Upper lobe of left lung (tissue), 6 donors: Measurements from ENCODE around the gene HMGB3. TPM values are rescaled to one million over a fixed set of nuclear protein-coding genes. Genes with fewer than 3 reads are reported as not detected.

Experiments used
- ATAC-seq, 2 donors: fragments of 200-7000 bp; cut with Tn5 transposase; one replicate each; pipeline ENCODE4 v1.9.1; 2022; ENCODE audit warnings: mild to moderate bottlenecking in 2 of 2, moderate library complexity in 2 of 2; ENCODE audit not compliant: low FRiP score in 2 of 2
- DNase-seq, 2 donors: peaks; one replicate each; pipeline ENCODE4 v3.0.0-alpha.2; 2019 to 2020
- H3K27ac ChIP-seq, 4 donors: fragments of 200-600 bp; sonication (generic); one replicate each; pipeline ENCODE4 v1.5.1; 2016 to 2019
- H3K27me3 ChIP-seq, 4 donors: fragments of 200-600 bp; sonication (generic); one replicate each; pipeline ENCODE4 v1.5.1; 2017 to 2019
- H3K36me3 ChIP-seq, 4 donors: fragments of 200-600 bp; sonication (generic); one replicate each; pipeline ENCODE4 v1.5.1; 2016 to 2019
- H3K4me1 ChIP-seq, 4 donors: fragments of 200-600 bp; sonication (generic); one replicate each; pipeline ENCODE4 v1.5.1; 2018 to 2019
- H3K4me3 ChIP-seq, 4 donors: fragments of 200-600 bp; sonication (generic); one replicate each; pipeline ENCODE4 v1.5.1; 2017 to 2019; ENCODE audit warnings: mild to moderate bottlenecking in 2 of 4, moderate library complexity in 1 of 4
- H3K9me3 ChIP-seq, 4 donors: fragments of 200-600 bp; sonication (generic); one replicate each; pipeline ENCODE4 v1.5.1; 2018 to 2019
- EP300 ChIP-seq, 4 donors: sonication (generic); formaldehyde crosslinking; IDR thresholded peaks; one replicate each; pipeline ENCODE4 v1.5.1; 2017; ENCODE audit warnings: antibody characterized with exemption in 4 of 4, control low read depth in 2 of 4
- POLR2A ChIP-seq, 4 donors: fragments of 450-650 bp; IDR thresholded peaks; one replicate each; pipeline ENCODE4 v1.5.1; 2016 to 2017; ENCODE audit warnings: antibody characterized with exemption in 4 of 4, mild to moderate bottlenecking in 2 of 4
- POLR2AphosphoS5 ChIP-seq, 2 donors: sonication (generic); formaldehyde crosslinking; IDR thresholded peaks; one replicate each; pipeline ENCODE4 v1.5.1; 2017; ENCODE audit warnings: antibody characterized with exemption in 2 of 2
- WGBS, 2 donors: methylation state at CpG; one replicate each; pipeline ENCODE4 v1.1.5; 2017 to 2018; 5-methylcytosine and 5-hydroxymethylcytosine counted together
- small RNA-seq, 4 donors: library from RNA; depleted of rRNA; stranded (forward); fragments of <200 nt; gene quantifications; one replicate each; pipeline ENCODE3, GENCODE V24; 2016
- total RNA-seq, 6 donors: library from RNA; depleted of rRNA in 4 of 6; stranded (reverse); fragments of >200 nt in 4 of 6; gene quantifications; one replicate each; pipeline versions ENCODE4 v1.1.0 to v1.2.1, GENCODE V29; 2016 to 2021
- TF ChIP-seq, protein P1 (sequence below), 6 experiments: fragments of 450-650 bp in 4 of 6; fragments of 200-600 bp in 2 of 6; sonication (generic) in 2 of 6; IDR thresholded peaks; one replicate each; pipeline ENCODE4 v1.5.1; 2016 to 2019; ENCODE audit warnings: antibody characterized with exemption in 6 of 6
- donor health status: DM: no; HTN: no; CAD: no; lungs with moderate emphysema.
- donor health status: DM: no; HTN: yes; CAD: no; lungs with severe emphysema.

The HMGB3 gene
- total RNA-seq, 6 donors from 2014 or later = 8.1 to 21.5 (median 18.5) TPM

DNA sequence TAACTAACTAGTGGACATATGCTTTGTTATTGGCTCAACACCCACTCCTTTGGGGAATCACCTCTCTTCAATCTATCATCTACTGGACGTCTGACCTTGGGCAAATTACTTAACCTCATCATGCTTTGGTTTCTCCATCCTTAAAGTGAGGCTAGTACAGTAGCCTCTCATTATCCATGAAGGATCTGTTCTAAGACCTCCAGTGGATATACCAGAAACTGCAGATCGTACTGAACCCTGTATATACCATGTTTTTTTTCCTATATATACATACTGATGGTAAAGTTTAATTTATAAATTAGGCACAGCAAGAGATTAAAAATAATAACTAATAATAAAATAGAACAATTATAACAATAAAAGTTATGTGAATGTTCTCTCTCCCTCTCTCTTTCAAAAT, 56.2 kb downstream of the HMGB3 start:
- Histone ChIP-seq H3K27ac (no peak overlapping the region), H3K4me1 (no peaks in the 10 kb centered on the region), H3K9me3 (no peaks in the 10 kb centered on the region), H3K36me3 (no peaks in the 10 kb centered on the region), H3K27me3 (no peaks in the 10 kb centered on the region), H3K4me3 (no peak overlapping the region)
- no peak for ATAC-seq
- WGBS, 2 donors = 45 to 63% methylated on average over 2 of the region's 2 CpGs
- TF ChIP-seq, protein P1, sequence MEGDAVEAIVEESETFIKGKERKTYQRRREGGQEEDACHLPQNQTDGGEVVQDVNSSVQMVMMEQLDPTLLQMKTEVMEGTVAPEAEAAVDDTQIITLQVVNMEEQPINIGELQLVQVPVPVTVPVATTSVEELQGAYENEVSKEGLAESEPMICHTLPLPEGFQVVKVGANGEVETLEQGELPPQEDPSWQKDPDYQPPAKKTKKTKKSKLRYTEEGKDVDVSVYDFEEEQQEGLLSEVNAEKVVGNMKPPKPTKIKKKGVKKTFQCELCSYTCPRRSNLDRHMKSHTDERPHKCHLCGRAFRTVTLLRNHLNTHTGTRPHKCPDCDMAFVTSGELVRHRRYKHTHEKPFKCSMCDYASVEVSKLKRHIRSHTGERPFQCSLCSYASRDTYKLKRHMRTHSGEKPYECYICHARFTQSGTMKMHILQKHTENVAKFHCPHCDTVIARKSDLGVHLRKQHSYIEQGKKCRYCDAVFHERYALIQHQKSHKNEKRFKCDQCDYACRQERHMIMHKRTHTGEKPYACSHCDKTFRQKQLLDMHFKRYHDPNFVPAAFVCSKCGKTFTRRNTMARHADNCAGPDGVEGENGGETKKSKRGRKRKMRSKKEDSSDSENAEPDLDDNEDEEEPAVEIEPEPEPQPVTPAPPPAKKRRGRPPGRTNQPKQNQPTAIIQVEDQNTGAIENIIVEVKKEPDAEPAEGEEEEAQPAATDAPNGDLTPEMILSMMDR (IDR thresholded peaks at IDR 0.05) = no peak
- TF ChIP-seq EP300 (IDR thresholded peaks at IDR 0.05) = no peak
- no peak for TF ChIP-seq POLR2A (IDR thresholded peaks at IDR 0.05)
- TF ChIP-seq POLR2AphosphoS5 (IDR thresholded peaks at IDR 0.05) = no peak
- DNase-seq = no peak

Small RNA genes within 50 kb of the gene (small RNA-seq; reads per million reads assigned to genes)
- gene RNA5SP525 = 0 reads per million in 4 donors
- 0.33 to 1.0 (median 0.70) reads per million in 4 donors for gene RNU6-383P
- gene RPL12P50 = 0 reads per million in 4 donors

Other genes with a start within 250 kb of the HMGB3 start
- gene CD99L2, start 84.7 kb upstream of the HMGB3 start, total RNA-seq = 10 to 100 TPM; 16.8 to 41.6 (median 34.9) TPM
- gene GPR50, start 193.2 kb downstream of the HMGB3 start, total RNA-seq = not detected